Stomach (tissue), 9 donors: Measurements from ENCODE around the gene KIAA1217. TPM values are rescaled to one million over a fixed set of nuclear protein-coding genes. Genes with fewer than 3 reads are reported as not detected.

Experiments
- DNase-seq, 2 donors: peaks; one replicate each; pipeline versions ENCODE4 v3.0.0 to v3.0.0-alpha.2; 2013 to 2019
- H3K27ac ChIP-seq, 5 donors: fragments of 200-600 bp in 4 of 5; sonication (generic) in 4 of 5; one replicate each; pipeline ENCODE4 v1.5.1; 2013 to 2019; ENCODE audit warnings: mild to moderate bottlenecking in 1 of 5, moderate library complexity in 1 of 5
- H3K27me3 ChIP-seq, 3 donors: fragments of 200-600 bp; sonication (generic); one replicate each; pipeline ENCODE4 v1.5.1; 2017 to 2019; ENCODE audit warnings: mixed run types in 1 of 3
- H3K36me3 ChIP-seq, 4 donors: fragments of 200-600 bp; sonication (generic); 1 replicate in 3 of 4; 2 replicates in 1 of 4; pipeline ENCODE4 v1.5.1; 2016 to 2019
- H3K4me1 ChIP-seq, 4 donors: fragments of 200-600 bp; sonication (generic); one replicate each; pipeline ENCODE4 v1.5.1; 2016 to 2019
- H3K4me3 ChIP-seq, 4 donors: fragments of 200-600 bp; sonication (generic) in 3 of 4; one replicate each; pipeline ENCODE4 v1.5.1; 2016 to 2019; ENCODE audit warnings: mild to moderate bottlenecking in 1 of 4
- H3K9me3 ChIP-seq, 4 donors: fragments of 200-600 bp; sonication (generic); one replicate each; pipeline ENCODE4 v1.5.1; 2016 to 2019
- EP300 ChIP-seq: sonication (generic); formaldehyde crosslinking; IDR thresholded peaks from one replicate; pipeline ENCODE4 v1.6.1; 2017; ENCODE audit warnings: antibody characterized with exemption
- POLR2A ChIP-seq, 4 donors: fragments of 450-650 bp; IDR thresholded peaks; one replicate each; pipeline ENCODE4 v1.6.1; 2016; ENCODE audit warnings: antibody characterized with exemption in 4 of 4, control low read depth in 2 of 4, mild to moderate bottlenecking in 1 of 4, moderate library complexity in 1 of 4
- POLR2AphosphoS5 ChIP-seq, 3 donors: sonication (generic); formaldehyde crosslinking; IDR thresholded peaks; one replicate each; pipeline ENCODE4 v1.6.1; 2016; ENCODE audit warnings: antibody characterized with exemption in 3 of 3
- WGBS, 5 donors: extraction: QIAGEN DNeasy Blood & Tissue Kit in 3 of 5; methylation state at CpG; one replicate each; pipeline versions ENCODE4 v1.1.5 to v1.1.7; 2013 to 2018; 5-methylcytosine and 5-hydroxymethylcytosine counted together
- intact Hi-C: fragments of 100-400 bp; cut with DNase I; formaldehyde crosslinking; loops from one replicate; pipeline ENCODE4 v1.15.1; 2023; ENCODE audit warnings: low total_unique reads
- polyA plus RNA-seq, 3 donors: library from polyadenylated mRNA; stranded (reverse); fragments of 200-250 nt; gene quantifications; one replicate each; pipeline ENCODE4 v1.2.3, GENCODE V29; 2013
- total RNA-seq, 5 donors: library from RNA; depleted of rRNA; stranded (reverse); fragments of >200 nt; gene quantifications; one replicate each; pipeline versions ENCODE4 v1.1.0 to v1.2.3, GENCODE V29; 2014 to 2016
- TF ChIP-seq, protein P1 (sequence below), 7 experiments: fragments of 450-650 bp in 4 of 7; fragments of 200-600 bp in 3 of 7; sonication (generic) in 3 of 7; IDR thresholded peaks; one replicate each; pipeline ENCODE4 v1.5.1; 2016 to 2019; ENCODE audit warnings: antibody characterized with exemption in 7 of 7, control low read depth in 2 of 7, mild to moderate bottlenecking in 1 of 7
- donor health status: healthy with polysubstance abuse.
- donor health status: Bipolar disorder and iron deficiency.
- donor health status: healthy.

Gene KIAA1217
- total and polyA plus RNA-seq, 8 donors = 6.2 to 112 (median 24.6) TPM

DNA sequence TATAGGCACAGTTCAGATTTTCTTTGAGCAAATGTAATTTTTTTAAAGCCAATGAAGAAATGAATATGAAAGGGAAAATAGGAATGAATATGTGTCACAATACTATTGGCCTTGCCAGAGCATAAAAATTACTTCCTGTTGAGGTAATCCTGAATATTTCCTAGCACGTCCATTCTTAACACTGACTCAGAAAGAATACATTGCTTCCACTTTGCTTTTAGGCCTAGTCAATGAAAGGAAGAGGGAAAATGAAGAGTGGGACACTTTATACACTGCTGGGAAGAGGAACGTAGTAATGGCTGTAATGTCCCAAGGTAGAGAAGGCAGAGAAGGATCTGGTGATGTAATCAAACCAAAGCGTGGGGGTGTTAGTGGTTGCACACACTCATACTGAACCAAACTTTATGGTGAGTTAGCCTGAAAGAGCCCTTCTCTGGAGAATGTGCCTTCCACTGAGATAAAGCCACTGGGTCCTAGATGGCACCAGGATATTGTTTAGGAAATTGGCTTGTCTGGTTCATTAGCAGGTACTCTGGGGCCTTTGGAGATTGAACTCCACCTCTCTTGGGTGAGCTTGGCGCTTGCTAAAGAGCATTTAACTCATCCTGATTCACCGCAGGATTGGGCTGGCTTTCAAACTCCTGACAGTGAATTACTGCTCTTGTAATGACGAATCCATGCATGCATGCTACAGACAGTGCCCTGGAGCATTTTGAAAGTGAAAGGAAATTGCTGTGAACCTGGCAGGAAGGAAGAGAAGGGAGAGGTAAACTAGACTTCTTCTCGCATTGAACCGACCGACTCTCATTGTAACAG lies 254.9 kb downstream of the KIAA1217 start:
- TF ChIP-seq POLR2AphosphoS5 (IDR thresholded peaks at IDR 0.05) (peak in 2 of 3 donors; percentile 39 to 43), EP300 (no peak)
- peaks cover 17 to 50% (median 35%) of the 10 kb centered on the region in 4 donors for H3K4me1 ChIP-seq
- H3K4me3 ChIP-seq = peak overlapping the region in 1 of 4 donors; percentile 13
- H3K36me3 ChIP-seq = no peaks in the 10 kb centered on the region
- no peaks in the 10 kb centered on the region for H3K27me3 ChIP-seq
- peak; percentile 33 to 68 for DNase-seq
- no peaks in the 10 kb centered on the region for H3K9me3 ChIP-seq
- WGBS, 5 donors = 39 to 63% (median 49%) methylated on average over 9 of the region's 9 CpGs
- intact Hi-C loops = no loop called here
- peak overlapping the region; percentile 84 to 96 (median 85) for H3K27ac ChIP-seq

DNA sequence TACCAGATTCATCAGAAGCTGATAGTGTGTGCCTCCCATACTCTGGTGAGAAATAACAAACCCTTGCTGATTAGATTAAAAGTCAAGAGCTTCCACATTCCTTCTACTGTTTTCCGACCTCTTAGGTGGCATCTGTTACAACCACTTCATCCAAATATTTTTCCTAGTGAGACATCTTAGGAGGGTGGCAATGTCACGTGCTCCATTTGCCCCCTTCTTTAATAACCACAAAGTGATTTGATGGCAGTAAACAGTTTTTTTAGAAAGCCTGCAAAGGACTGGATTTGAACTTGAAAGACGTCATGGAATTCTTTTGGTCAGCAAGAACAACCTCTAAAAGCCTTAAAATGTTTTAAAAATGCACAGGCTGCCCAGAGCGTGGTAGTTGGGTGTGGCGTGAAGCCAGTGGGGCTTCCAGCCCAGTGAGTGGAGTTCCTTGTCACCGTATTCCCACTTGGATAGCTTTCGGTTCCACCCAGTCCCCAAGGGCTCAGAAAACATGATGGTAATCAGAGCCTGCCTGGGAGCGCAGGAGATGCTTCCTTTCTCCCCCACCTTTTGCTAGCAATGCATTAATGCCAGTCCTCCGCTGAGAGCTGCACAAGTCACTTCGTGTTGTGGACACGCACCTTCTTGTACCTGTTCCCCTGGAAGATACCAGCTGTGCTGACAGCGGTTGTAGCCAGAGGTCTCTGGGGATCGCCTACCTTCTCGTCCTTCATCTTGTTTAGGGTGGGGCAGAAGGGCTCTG lies 256.4 kb downstream of the KIAA1217 start:
- 21 to 58% (median 34%) methylated on average over 14 of the region's 14 CpGs for WGBS, 5 donors
- peak; percentile 57 to 62 for DNase-seq
- intact Hi-C loops = no loop called here
- Histone ChIP-seq H3K27ac (peak overlapping the region; percentile 84 to 96 (median 85)), H3K36me3 (no peaks in the 10 kb centered on the region), H3K9me3 (no peaks in the 10 kb centered on the region), H3K4me1 (peaks cover 22 to 65% (median 44%) of the 10 kb centered on the region in 4 donors), H3K4me3 (peak overlapping the region; percentile 10 to 35 (median 25)), H3K27me3 (no peaks in the 10 kb centered on the region)
- TF ChIP-seq POLR2AphosphoS5 (IDR thresholded peaks at IDR 0.05) (no peak), EP300 (no peak)

DNA sequence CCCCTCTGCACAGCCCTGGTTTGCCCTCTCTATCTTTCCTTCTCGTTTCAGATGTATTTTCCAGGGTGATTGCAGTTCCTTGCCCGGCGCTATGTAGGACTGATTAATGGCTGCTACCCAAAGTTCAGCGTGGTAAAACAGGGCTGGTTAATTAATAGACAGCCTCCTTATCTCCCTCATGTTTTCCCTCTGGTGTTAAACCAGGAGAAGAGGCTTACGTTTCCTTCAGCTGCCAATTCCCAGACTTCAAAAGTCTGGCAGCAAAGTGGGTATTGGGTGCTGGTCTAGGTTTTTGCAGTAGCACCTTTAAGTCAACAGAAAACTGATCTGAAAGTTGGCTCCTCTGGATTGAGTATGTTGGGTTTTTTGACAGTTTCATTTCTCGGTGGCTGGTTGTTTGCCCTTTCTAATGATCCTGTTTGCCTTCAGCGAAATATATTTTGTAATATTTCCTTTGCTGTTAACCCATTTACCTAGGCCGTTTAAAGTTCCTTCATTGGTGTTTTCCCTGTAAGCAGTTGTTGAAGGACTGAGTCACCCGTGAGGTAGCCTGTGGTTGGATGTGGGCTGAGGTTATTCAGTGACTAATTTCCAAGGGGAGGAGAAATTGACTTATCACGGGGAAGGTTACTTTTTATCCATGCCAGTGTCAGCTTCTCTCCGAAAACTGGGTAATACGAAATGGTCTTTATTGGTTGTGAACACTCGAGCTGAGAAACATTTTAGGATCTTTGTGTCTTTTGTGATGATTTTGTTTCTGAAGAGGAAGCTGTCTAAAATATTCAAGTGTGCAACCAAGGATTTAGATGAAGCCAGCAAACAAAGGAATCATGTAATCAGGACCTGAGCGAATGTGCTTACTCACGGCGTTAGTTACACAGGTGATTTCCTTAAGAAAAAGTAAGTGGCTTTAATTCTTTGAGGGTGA lies 257.2 kb downstream of the KIAA1217 start:
- Histone ChIP-seq H3K27me3 (no peaks in the 10 kb centered on the region), H3K36me3 (no peaks in the 10 kb centered on the region), H3K9me3 (no peaks in the 10 kb centered on the region), H3K4me1 (peaks cover 28 to 72% (median 46%) of the 10 kb centered on the region in 4 donors), H3K4me3 (peak overlapping the region; percentile 25 to 35 (median 30)), H3K27ac (peak overlapping the region; percentile 84 to 96 (median 85))
- TF ChIP-seq POLR2A (IDR thresholded peaks at IDR 0.05) (no peak), POLR2AphosphoS5 (IDR thresholded peaks at IDR 0.05) (peak in 2 of 3 donors; percentile 51 to 58), EP300 (no peak)
- TF ChIP-seq, protein P1, sequence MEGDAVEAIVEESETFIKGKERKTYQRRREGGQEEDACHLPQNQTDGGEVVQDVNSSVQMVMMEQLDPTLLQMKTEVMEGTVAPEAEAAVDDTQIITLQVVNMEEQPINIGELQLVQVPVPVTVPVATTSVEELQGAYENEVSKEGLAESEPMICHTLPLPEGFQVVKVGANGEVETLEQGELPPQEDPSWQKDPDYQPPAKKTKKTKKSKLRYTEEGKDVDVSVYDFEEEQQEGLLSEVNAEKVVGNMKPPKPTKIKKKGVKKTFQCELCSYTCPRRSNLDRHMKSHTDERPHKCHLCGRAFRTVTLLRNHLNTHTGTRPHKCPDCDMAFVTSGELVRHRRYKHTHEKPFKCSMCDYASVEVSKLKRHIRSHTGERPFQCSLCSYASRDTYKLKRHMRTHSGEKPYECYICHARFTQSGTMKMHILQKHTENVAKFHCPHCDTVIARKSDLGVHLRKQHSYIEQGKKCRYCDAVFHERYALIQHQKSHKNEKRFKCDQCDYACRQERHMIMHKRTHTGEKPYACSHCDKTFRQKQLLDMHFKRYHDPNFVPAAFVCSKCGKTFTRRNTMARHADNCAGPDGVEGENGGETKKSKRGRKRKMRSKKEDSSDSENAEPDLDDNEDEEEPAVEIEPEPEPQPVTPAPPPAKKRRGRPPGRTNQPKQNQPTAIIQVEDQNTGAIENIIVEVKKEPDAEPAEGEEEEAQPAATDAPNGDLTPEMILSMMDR (IDR thresholded peaks at IDR 0.05) = peak in 1 of 7 experiments; percentile 12
- intact Hi-C loops = no loop called here
- DNase-seq = peak; percentile 70 to 91
- 21 to 43% (median 31%) methylated on average over 16 of the region's 16 CpGs for WGBS, 5 donors

DNA sequence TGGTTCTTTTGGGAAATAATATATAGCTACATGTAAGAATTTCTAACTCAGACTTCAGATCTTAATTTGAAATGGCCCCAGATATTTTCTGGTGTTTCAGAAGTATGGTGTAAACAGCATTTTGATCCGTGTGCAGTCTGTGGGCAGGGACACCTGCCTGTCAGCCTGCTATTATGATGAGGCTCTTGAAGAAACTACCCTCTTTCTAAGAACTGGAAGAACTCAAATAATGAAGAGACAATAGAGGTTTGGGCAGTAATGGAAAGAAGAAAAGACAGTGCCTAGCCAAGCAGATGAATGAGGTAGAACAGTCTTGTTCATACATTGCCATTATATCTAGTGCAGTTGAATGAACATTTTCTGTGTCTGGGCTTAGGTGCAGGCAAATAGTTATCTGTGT lies 258.2 kb downstream of the KIAA1217 start:
- 24 to 48% (median 28%) methylated on average over 1 of the region's 1 CpG for WGBS, 5 donors
- intact Hi-C loops = no loop called here
- peak overlapping the region; percentile 77 to 96 (median 85) for H3K27ac ChIP-seq
- H3K36me3 ChIP-seq = peaks cover 0 to 2% (median under 1%) of the 10 kb centered on the region in 4 donors
- H3K4me1 ChIP-seq = peaks cover 28 to 72% (median 46%) of the 10 kb centered on the region in 4 donors
- TF ChIP-seq, protein P1 (IDR thresholded peaks at IDR 0.05) = no peak
- no peak for TF ChIP-seq EP300
- TF ChIP-seq POLR2AphosphoS5 (IDR thresholded peaks at IDR 0.05) = no peak
- TF ChIP-seq POLR2A (IDR thresholded peaks at IDR 0.05) = no peak
- no peak for DNase-seq
- H3K9me3 ChIP-seq = no peaks in the 10 kb centered on the region
- peak overlapping the region; percentile 25 to 35 (median 30) for H3K4me3 ChIP-seq
- no peaks in the 10 kb centered on the region for H3K27me3 ChIP-seq
